A673 (cell line): ENCODE data around the gene KCNQ1OT1.

Source experiments
- EZH2 ChIP-seq: fragments of 200-600 bp; sonication (generic); IDR thresholded peaks from 2 replicates; pipeline ENCODE4 v1.6.1; 2017; ENCODE audit warnings: borderline replicate concordance, low read depth, mild to moderate bottlenecking, mixed read lengths, antibody characterized with exemption, low read length; ENCODE audit not compliant: poor library complexity, severe bottlenecking
- TF ChIP-seq, protein P1 (sequence below): fragments of 300-800, 200-600 bp; sonication (generic); conservative IDR thresholded peaks from 2 replicates; pipeline ENCODE4 v1.5.1; 2017; ENCODE audit warnings: low read depth, mild to moderate bottlenecking, antibody characterized with exemption, low read length, moderate library complexity, mixed read lengths

DNA sequence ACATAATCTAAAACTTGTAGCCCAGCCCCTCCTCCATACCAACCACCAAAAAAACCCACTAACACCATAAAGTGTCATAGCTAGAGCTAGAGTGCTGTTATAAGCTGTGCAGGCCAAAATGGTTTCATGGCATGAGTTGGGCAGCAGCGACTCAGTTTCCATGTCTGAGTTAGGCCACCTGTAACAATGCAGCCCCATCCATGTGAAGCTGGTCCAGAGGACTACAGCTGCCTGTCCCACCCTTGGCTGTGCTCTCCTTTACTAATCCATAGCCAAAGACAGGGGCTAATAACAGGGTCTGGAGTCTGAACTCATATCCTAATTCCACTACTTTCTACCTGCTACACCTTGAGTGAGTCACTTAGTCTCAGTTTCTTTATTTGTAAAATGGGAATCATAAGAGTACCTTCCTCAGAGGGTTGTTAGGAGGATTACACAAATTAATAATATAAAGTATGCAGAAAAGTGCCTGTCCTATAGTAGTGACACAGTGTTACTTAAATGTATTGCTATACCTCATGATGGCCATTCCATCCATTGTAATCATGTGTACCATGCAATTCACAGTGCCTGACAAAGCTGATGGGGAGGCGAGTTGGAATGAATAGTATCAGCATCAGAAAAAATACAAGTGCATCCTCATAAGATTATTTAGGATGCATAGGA is 20.6 kb downstream of the KCNQ1OT1 start:
- TF ChIP-seq, protein P1, sequence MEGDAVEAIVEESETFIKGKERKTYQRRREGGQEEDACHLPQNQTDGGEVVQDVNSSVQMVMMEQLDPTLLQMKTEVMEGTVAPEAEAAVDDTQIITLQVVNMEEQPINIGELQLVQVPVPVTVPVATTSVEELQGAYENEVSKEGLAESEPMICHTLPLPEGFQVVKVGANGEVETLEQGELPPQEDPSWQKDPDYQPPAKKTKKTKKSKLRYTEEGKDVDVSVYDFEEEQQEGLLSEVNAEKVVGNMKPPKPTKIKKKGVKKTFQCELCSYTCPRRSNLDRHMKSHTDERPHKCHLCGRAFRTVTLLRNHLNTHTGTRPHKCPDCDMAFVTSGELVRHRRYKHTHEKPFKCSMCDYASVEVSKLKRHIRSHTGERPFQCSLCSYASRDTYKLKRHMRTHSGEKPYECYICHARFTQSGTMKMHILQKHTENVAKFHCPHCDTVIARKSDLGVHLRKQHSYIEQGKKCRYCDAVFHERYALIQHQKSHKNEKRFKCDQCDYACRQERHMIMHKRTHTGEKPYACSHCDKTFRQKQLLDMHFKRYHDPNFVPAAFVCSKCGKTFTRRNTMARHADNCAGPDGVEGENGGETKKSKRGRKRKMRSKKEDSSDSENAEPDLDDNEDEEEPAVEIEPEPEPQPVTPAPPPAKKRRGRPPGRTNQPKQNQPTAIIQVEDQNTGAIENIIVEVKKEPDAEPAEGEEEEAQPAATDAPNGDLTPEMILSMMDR, result no peak
- no peak for TF ChIP-seq EZH2
